PC-3 (cell line): Measurements from ENCODE around the gene ALPK3. TPM values are rescaled to one million over a fixed set of nuclear protein-coding genes. Genes with fewer than 3 reads are reported as not detected.

ENCODE experiments used
- ATAC-seq: fragments of 200-7000 bp; cut with Tn5 transposase; 2 replicates; pipeline ENCODE4 v1.9.1; 2020; ENCODE audit warnings: mild to moderate bottlenecking, moderate library complexity
- BruUV-seq: library from RNA; stranded (reverse); fragments of 400-500 nt; replicated peaks from 2 replicates; lab custom pipeline; 2021; lab: Mats Ljungman, UMichigan
- CTCF ChIA-PET: fragments of 300-600 bp; sonication (Branson Sonifier 250); formaldehyde crosslinking; loops from one replicate; lab custom pipeline; 2022; ENCODE audit warnings: antibody characterized with exemption; lab: Charles Lee
- POLR2A ChIA-PET: fragments of 300-600 bp; sonication (Branson Sonifier 250); formaldehyde crosslinking; loops from one replicate; lab custom pipeline; 2022; ENCODE audit warnings: antibody characterized with exemption; ENCODE audit not compliant: unreplicated experiment; lab: Charles Lee
- DNase-seq: peaks from one replicate; pipeline ENCODE4 v3.0.0-alpha.2; 2015
- H2AFZ ChIP-seq: fragments of 300-600 bp; sonication (generic); 2 replicates; pipeline ENCODE4 v1.6.0; 2016; ENCODE audit warnings: antibody characterized with exemption, low read length
- H3F3A ChIP-seq: fragments of 300-600 bp; sonication (generic); one replicate; pipeline ENCODE4 v1.6.0; 2017; ENCODE audit warnings: antibody characterized with exemption, low read length, control low read depth, mild to moderate bottlenecking; ENCODE audit not compliant: unreplicated experiment
- H3K27ac ChIP-seq: fragments of 300-600 bp; sonication (generic); 2 replicates; pipeline ENCODE4 v1.5.1; 2016; ENCODE audit warnings: mild to moderate bottlenecking, low read length
- H3K27me3 ChIP-seq: fragments of 300-600 bp; sonication (generic); 2 replicates; pipeline ENCODE4 v1.6.1; 2016; ENCODE audit warnings: low read length, mixed read lengths
- H3K36me3 ChIP-seq: fragments of 300-600 bp; sonication (generic); 2 replicates; pipeline ENCODE4 v1.6.1; 2016; ENCODE audit warnings: low read depth, mixed run types, low read length, mixed read lengths
- H3K4me1 ChIP-seq: fragments of 300-600 bp; sonication (generic); 2 replicates; pipeline ENCODE4 v1.5.1; 2016; ENCODE audit warnings: low read length; ENCODE audit not compliant: insufficient read depth
- H3K4me2 ChIP-seq: fragments of 300-600 bp; sonication (generic); 2 replicates; pipeline ENCODE4 v1.6.0; 2016; ENCODE audit warnings: low read length
- H3K4me3 ChIP-seq: fragments of 300-600 bp; sonication (generic); 2 replicates; pipeline ENCODE4 v1.5.1; 2016; ENCODE audit warnings: mild to moderate bottlenecking, low read length, mixed read lengths
- H3K79me2 ChIP-seq: fragments of 300-600 bp; sonication (generic); 2 replicates; pipeline ENCODE4 v1.6.1; 2017; ENCODE audit warnings: low read length, mixed read lengths
- H3K9ac ChIP-seq: fragments of 300-600 bp; sonication (generic); 2 replicates; pipeline ENCODE4 v1.6.0; 2016; ENCODE audit warnings: mild to moderate bottlenecking, low read length
- H3K9me2 ChIP-seq: fragments of 300-600 bp; sonication (generic); replicated peaks from 2 replicates; pipeline ENCODE4 v1.6.1; 2016; ENCODE audit warnings: mixed run types, low read length, mixed read lengths
- H3K9me3 ChIP-seq: fragments of 300-600 bp; sonication (generic); 2 replicates; pipeline ENCODE4 v1.6.1; 2016; ENCODE audit warnings: low read length, mixed read lengths
- H4K20me1 ChIP-seq: fragments of 300-600 bp; sonication (generic); 2 replicates; pipeline ENCODE4 v1.6.1; 2016; ENCODE audit warnings: low read length, mixed read lengths
- CTCF ChIP-seq: fragments of 300-600 bp; sonication (generic); conservative IDR thresholded peaks from 2 replicates; pipeline ENCODE4 v1.5.1; 2017; ENCODE audit warnings: antibody characterized with exemption, low read depth, mild to moderate bottlenecking, low read length
- EZH2 ChIP-seq: fragments of 300-600 bp; sonication (generic); IDR thresholded peaks from one replicate; pipeline ENCODE4 v1.6.1; 2017; ENCODE audit warnings: antibody characterized with exemption, mild to moderate bottlenecking, low read length; ENCODE audit not compliant: unreplicated experiment
- EZH2phosphoT487 ChIP-seq: fragments of 300-600 bp; sonication (generic); IDR thresholded peaks from 2 replicates; pipeline ENCODE4 v1.6.1; 2018; ENCODE audit warnings: mild to moderate bottlenecking, antibody characterized with exemption, low read length, borderline replicate concordance
- intact Hi-C: fragments of 100-400 bp; cut with micrococcal nuclease; formaldehyde crosslinking; loops from 2 replicates; pipeline ENCODE4 v1.9.0; 2023
- total RNA-seq: library from RNA; depleted of rRNA; stranded (reverse); fragments of >200 nt; gene quantifications from 2 replicates; pipeline ENCODE4 v1.2.3, GENCODE V29; 2014

The ALPK3 gene
- total RNA-seq, 1 experiment from 2014 or later: 2.4 TPM

GRCh38 chr15:84794162-84794547 lies 23.0 kb upstream of the ALPK3 start:
- no peak overlapping the region for H3K4me2 ChIP-seq
- no peaks in the 10 kb centered on the region for H3K9me3 ChIP-seq
- TF ChIP-seq EZH2phosphoT487 (no peak), EZH2 (no peak), CTCF (no peak)
- no peaks in the 10 kb centered on the region for H3K9me2 ChIP-seq
- CTCF ChIA-PET: no interaction called here
- no peak for ATAC-seq
- H3K9ac ChIP-seq: no peak overlapping the region
- no peaks in the 10 kb centered on the region for H3K4me1 ChIP-seq
- DNase-seq: no peak
- peaks cover 22% of the 10 kb centered on the region for H3K79me2 ChIP-seq
- no peaks in the 10 kb centered on the region for H3F3A ChIP-seq
- no peak overlapping the region for H3K27ac ChIP-seq
- H3K27me3 ChIP-seq: no peaks in the 10 kb centered on the region
- POLR2A ChIA-PET: no interaction called here
- H4K20me1 ChIP-seq: no peaks in the 10 kb centered on the region; the same call in 1 of the 2 replicates
- H2AFZ ChIP-seq: no peak overlapping the region
- H3K36me3 ChIP-seq: peaks cover 34% of the 10 kb centered on the region
- H3K4me3 ChIP-seq: no peak overlapping the region
- BruUV-seq: no TSS peak
- intact Hi-C loops: no loop called here

GRCh38 chr15:84795186-84795585 lies 22.0 kb upstream of the ALPK3 start:
- H3K36me3 ChIP-seq: peaks cover 43% of the 10 kb centered on the region
- DNase-seq (no peak), ATAC-seq (no peak)

More at GRCh38 chr15:84795186-84795585, 22.0 kb upstream of the ALPK3 start:
- Histone ChIP-seq H3K9ac (no peak overlapping the region), H3K79me2 (peaks cover 13% of the 10 kb centered on the region), H3K27ac (no peak overlapping the region), H3K9me3 (no peaks in the 10 kb centered on the region), H3K4me1 (no peaks in the 10 kb centered on the region), H3K4me2 (no peak overlapping the region), H3F3A (no peaks in the 10 kb centered on the region), H3K4me3 (no peak overlapping the region), H3K27me3 (no peaks in the 10 kb centered on the region), H4K20me1 (no peaks in the 10 kb centered on the region; the same call in 1 of the 2 replicates), H2AFZ (no peak overlapping the region), H3K9me2 (no peaks in the 10 kb centered on the region)
- intact Hi-C loops: no loop called here
- BruUV-seq: no TSS peak
- POLR2A ChIA-PET: no interaction called here
- CTCF ChIA-PET: no interaction called here
- TF ChIP-seq CTCF: no peak
- no peak for TF ChIP-seq EZH2
- no peak for TF ChIP-seq EZH2phosphoT487
